HepG2 (cell line): ENCODE measurements around the gene NEURL1B. TPM values are rescaled to one million over a fixed set of nuclear protein-coding genes. Genes with fewer than 3 reads are reported as not detected.

ENCODE experiments used
- ATAC-seq: fragments of 200-7000 bp; cut with Tn5 transposase; 3 replicates; pipeline ENCODE4 v1.9.1; 2020; ENCODE audit warnings: mild to moderate bottlenecking, moderate library complexity
- BruUV-seq: library from RNA; stranded (reverse); fragments of 400-500 nt; replicated peaks from 2 replicates; lab custom pipeline; 2021; lab: Mats Ljungman, UMichigan
- CTCF ChIA-PET: fragments of 300-600 bp; formaldehyde crosslinking; extraction: SDS; loops from one replicate; lab custom pipeline; 2021; ENCODE audit warnings: low total read pairs, inconsistent platforms, low intra/inter-chr PET ratio; lab: Yijun Ruan, JAX
- POLR2A ChIA-PET: fragments of 350-600 bp; sonication (Branson Sonifier 250); formaldehyde crosslinking; loops from one replicate; lab custom pipeline; 2020; ENCODE audit warnings: antibody characterized with exemption, inconsistent platforms; lab: Yijun Ruan, JAX
- DNase-seq: peaks from one replicate; pipeline ENCODE4 v3.0.0-alpha.2; 2015; ENCODE audit warnings: low spot score
- FAIRE-seq: peaks from 3 replicates; lab custom pipeline; 2011; peaks lifted over from hg19 to GRCh38; lab: Jason Lieb, UNC
- H2AFZ ChIP-seq: one replicate; pipeline ENCODE4 v1.6.1; 2011; ENCODE audit warnings: low read length, inconsistent platforms
- H3K27ac ChIP-seq: fragments of 300-600 bp; 3 replicates; pipeline ENCODE4 v1.8.0; 2011; ENCODE audit warnings: mixed run types, mild to moderate bottlenecking, mixed read lengths, low read length, inconsistent platforms; ENCODE audit not compliant: insufficient read depth; ENCODE audit errors: extremely low read length
- H3K27me3 ChIP-seq, 2 experiments: fragments of 200-600 bp in 1 of 2; 2 replicates in 1 of 2; 3 replicates in 1 of 2; pipeline versions ENCODE4 v1.6.0 to v1.8.0; 2011; ENCODE audit warnings: low read length in 2 of 2, mild to moderate bottlenecking in 2 of 2, moderate library complexity in 2 of 2, inconsistent platforms in 1 of 2; ENCODE audit not compliant: insufficient read depth in 2 of 2, control insufficient read depth in 1 of 2
- H3K36me3 ChIP-seq, 2 experiments: fragments of 200-600 bp in 1 of 2; replicated peaks in 1 of 2; 2 replicates in 1 of 2; 3 replicates in 1 of 2; pipeline versions ENCODE4 v1.5.1 to v1.8.0; 2011; ENCODE audit warnings: low read length in 2 of 2, inconsistent platforms in 1 of 2; ENCODE audit not compliant: insufficient read depth in 2 of 2, control insufficient read depth in 1 of 2
- H3K4me1 ChIP-seq: 2 replicates; pipeline ENCODE4 v1.5.1; 2012; ENCODE audit warnings: low read length, inconsistent platforms; ENCODE audit not compliant: insufficient read depth
- H3K4me2 ChIP-seq: 2 replicates; pipeline ENCODE4 v1.6.0; 2011; ENCODE audit warnings: low read depth, low read length, inconsistent platforms
- H3K4me3 ChIP-seq, 3 experiments: fragments of 200-600 bp in 1 of 3; sonication (generic), shearing (Covaris generic) in 1 of 3; replicated peaks in 1 of 3; 2 replicates each; pipeline ENCODE4 v1.5.1; 2011 to 2016; ENCODE audit warnings: low read length in 3 of 3, inconsistent platforms in 2 of 3, low read depth in 2 of 3, mild to moderate bottlenecking in 2 of 3, control low read depth in 1 of 3, mixed read lengths in 1 of 3; ENCODE audit not compliant: insufficient read depth in 1 of 3
- H3K79me2 ChIP-seq: one replicate; pipeline ENCODE4 v1.6.1; 2011; ENCODE audit warnings: low read length, inconsistent platforms; ENCODE audit not compliant: insufficient read depth
- H3K9ac ChIP-seq: 2 replicates; pipeline ENCODE4 v1.6.0; 2011; ENCODE audit warnings: mild to moderate bottlenecking, low read depth, low read length, inconsistent platforms; ENCODE audit not compliant: insufficient read depth
- H3K9me3 ChIP-seq: 2 replicates; pipeline ENCODE4 v1.5.1; 2012; ENCODE audit warnings: mild to moderate bottlenecking, low read length
- H4K20me1 ChIP-seq: 2 replicates; pipeline ENCODE4 v1.6.0; 2011; ENCODE audit warnings: inconsistent platforms, mild to moderate bottlenecking, low read length, moderate library complexity; ENCODE audit not compliant: insufficient read depth
- ATRX ChIP-seq: sonication (generic); formaldehyde crosslinking; IDR thresholded peaks from 2 replicates; pipeline ENCODE4 v1.4.0; 2020; ENCODE audit warnings: missing genetic modification reagents, borderline replicate concordance
- CHD2 ChIP-seq: IDR thresholded peaks from 2 replicates; pipeline ENCODE4 v1.6.1; 2011; ENCODE audit warnings: low read depth, low read length, improper control_type of control experiment
- FLYWCH1 ChIP-seq: sonication (generic); formaldehyde crosslinking; IDR thresholded peaks from 2 replicates; pipeline ENCODE4 v1.8.1; 2023; ENCODE audit warnings: mild to moderate bottlenecking, missing genetic modification reagents
- MEIS1 ChIP-seq: sonication (generic); formaldehyde crosslinking; IDR thresholded peaks from 2 replicates; pipeline ENCODE4 v1.9.0; 2021; ENCODE audit warnings: mild to moderate bottlenecking, missing genetic modification reagents, moderate library complexity, borderline replicate concordance
- SIX4 ChIP-seq: sonication (generic); formaldehyde crosslinking; IDR thresholded peaks from 2 replicates; pipeline ENCODE4 v1.4.0; 2020; ENCODE audit warnings: missing genetic modification reagents
- SOX5 ChIP-seq: IDR thresholded peaks from 2 replicates; pipeline ENCODE4 v1.6.1; 2016; ENCODE audit warnings: borderline replicate concordance
- ZHX1 ChIP-seq: sonication (generic); formaldehyde crosslinking; IDR thresholded peaks from 2 replicates; pipeline ENCODE4 v1.8.1; 2022; ENCODE audit warnings: low read depth, mild to moderate bottlenecking, missing genetic modification reagents
- ZNF552 ChIP-seq: sonication (generic); formaldehyde crosslinking; IDR thresholded peaks from 2 replicates; pipeline ENCODE4 v1.9.0; 2022; ENCODE audit warnings: missing genetic modification reagents, mild to moderate bottlenecking, borderline replicate concordance
- ZNF589 ChIP-seq: sonication (generic); formaldehyde crosslinking; conservative IDR thresholded peaks from 2 replicates; pipeline ENCODE4 v1.8.0; 2022; ENCODE audit warnings: mild to moderate bottlenecking, moderate library complexity, missing genetic modification reagents
- ZNF687 ChIP-seq: sonication (generic); formaldehyde crosslinking; IDR thresholded peaks from 2 replicates; pipeline ENCODE4 v1.5.1; 2020; ENCODE audit warnings: mild to moderate bottlenecking, missing genetic modification reagents, moderate library complexity
- ZNF766 ChIP-seq: sonication (generic); formaldehyde crosslinking; IDR thresholded peaks from 2 replicates; pipeline ENCODE4 v1.5.0; 2020; ENCODE audit warnings: missing genetic modification reagents, borderline replicate concordance
- WGBS: methylation state at CpG from one replicate; pipeline ENCODE4 v1.1.6; 2017; ENCODE audit warnings: low lambda C conversion rate; 5-methylcytosine and 5-hydroxymethylcytosine counted together
- in situ Hi-C: cut with HindIII; loops from 2 replicates; pipeline ENCODE4 v1.10.0; 2017; ENCODE audit warnings: low pct_unique_long_range_greater_than_20kb; ENCODE audit not compliant: extremely low pct_ligation_motif_present
- intact Hi-C: fragments of 100-400 bp; cut with micrococcal nuclease; formaldehyde crosslinking; loops from one replicate; pipeline ENCODE4 v1.10.0; 2022; ENCODE audit not compliant: unreplicated experiment
- polyA plus RNA-seq, 8 experiments: library from polyadenylated mRNA; depleted of rRNA in 3 of 8; stranded (reverse) in 7 of 8; unstranded in 1 of 8; fragments of >200 nt; fragmentation: Illumina TruSeq in 4 of 8; extraction: Trizol in 4 of 8; gene quantifications; 2 replicates each; pipeline versions ENCODE4 v1.2.1 to v1.2.3, GENCODE V29; 2011 to 2016; ENCODE audit warnings: low read depth in 4 of 8, missing spikeins in 1 of 8, mixed read lengths in 1 of 8; ENCODE audit not compliant: insufficient read depth in 1 of 8
- total RNA-seq, 5 experiments: library from RNA; depleted of rRNA; stranded (reverse); fragments of >200 nt; fragmentation: Illumina TruSeq; extraction: Trizol; gene quantifications; 2 replicates each; pipeline ENCODE4 v1.2.3, GENCODE V29; 2016; ENCODE audit warnings: low read depth in 1 of 5
- TF ChIP-seq, protein P1 (sequence below): sonication (generic); formaldehyde crosslinking; IDR thresholded peaks from 2 replicates; pipeline ENCODE4 v1.5.0; 2020; ENCODE audit warnings: missing genetic modification reagents, mild to moderate bottlenecking, borderline replicate concordance
- TF ChIP-seq, protein P2 (sequence below): sonication (generic); formaldehyde crosslinking; IDR thresholded peaks from 2 replicates; pipeline ENCODE4 v1.4.0; 2020; ENCODE audit warnings: mild to moderate bottlenecking, missing genetic modification reagents
- TF ChIP-seq, protein P3 (sequence below): IDR thresholded peaks from 2 replicates; pipeline ENCODE4 v1.6.1; 2018; ENCODE audit warnings: missing genetic modification reagents, mild to moderate bottlenecking, missing compliant biosample characterization
- TF ChIP-seq, protein P4 (sequence below): sonication (generic); formaldehyde crosslinking; IDR thresholded peaks from 2 replicates; pipeline ENCODE4 v1.4.0; 2020; ENCODE audit warnings: mild to moderate bottlenecking, missing genetic modification reagents

The NEURL1B gene
- total and polyA plus RNA-seq, 2 of the 13 experiments (the other 11 are each of a cell fraction or from before 2014, with no cell fraction given): 0.09 to 0.13 TPM

- Histone ChIP-seq H2AFZ (no peak overlapping the region), H3K4me1 (no peaks in the 10 kb centered on the region), H3K9me3 (no peaks in the 10 kb centered on the region), H3K27me3 (peaks cover 2 to 19% of the 10 kb centered on the region in 2 experiments; a peak in 3 of 5 replicates), H3K36me3 (no peaks in the 10 kb centered on the region), H3K9ac (no peak overlapping the region), H3K27ac (no peak overlapping the region), H4K20me1 (no peaks in the 10 kb centered on the region), H3K79me2 (no peaks in the 10 kb centered on the region), H3K4me2 (no peak overlapping the region), H3K4me3 (no peak overlapping the region)
- in situ Hi-C loops (no loop called here), intact Hi-C loops (no loop called here)
- DNase-seq (no peak), FAIRE-seq (no peak), ATAC-seq (no peak)
- POLR2A ChIA-PET: no interaction called here
- CTCF ChIA-PET: no interaction called here
- WGBS: 0% methylated on average over 3 of the region's 5 CpGs
- no TSS peak for BruUV-seq
- TF ChIP-seq MEIS1 (CRISPR knock-in tag) (no peak), FLYWCH1 (CRISPR knock-in tag) (no peak), CHD2 (no peak), SOX5 (CRISPR knock-in tag) (no peak), ZNF687 (no peak), ZNF766 (CRISPR knock-in tag) (no peak), ATRX (CRISPR knock-in tag) (no peak), ZNF589 (CRISPR knock-in tag) (no peak), ZHX1 (CRISPR knock-in tag) (no peak), ZNF552 (CRISPR knock-in tag) (no peak), SIX4 (CRISPR knock-in tag) (no peak)
- TF ChIP-seq, protein P1, sequence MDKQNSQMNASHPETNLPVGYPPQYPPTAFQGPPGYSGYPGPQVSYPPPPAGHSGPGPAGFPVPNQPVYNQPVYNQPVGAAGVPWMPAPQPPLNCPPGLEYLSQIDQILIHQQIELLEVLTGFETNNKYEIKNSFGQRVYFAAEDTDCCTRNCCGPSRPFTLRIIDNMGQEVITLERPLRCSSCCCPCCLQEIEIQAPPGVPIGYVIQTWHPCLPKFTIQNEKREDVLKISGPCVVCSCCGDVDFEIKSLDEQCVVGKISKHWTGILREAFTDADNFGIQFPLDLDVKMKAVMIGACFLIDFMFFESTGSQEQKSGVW (CRISPR knock-in tag): no peak
- TF ChIP-seq, protein P2, sequence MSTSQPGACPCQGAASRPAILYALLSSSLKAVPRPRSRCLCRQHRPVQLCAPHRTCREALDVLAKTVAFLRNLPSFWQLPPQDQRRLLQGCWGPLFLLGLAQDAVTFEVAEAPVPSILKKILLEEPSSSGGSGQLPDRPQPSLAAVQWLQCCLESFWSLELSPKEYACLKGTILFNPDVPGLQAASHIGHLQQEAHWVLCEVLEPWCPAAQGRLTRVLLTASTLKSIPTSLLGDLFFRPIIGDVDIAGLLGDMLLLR (CRISPR knock-in tag): no peak
- TF ChIP-seq, protein P3, sequence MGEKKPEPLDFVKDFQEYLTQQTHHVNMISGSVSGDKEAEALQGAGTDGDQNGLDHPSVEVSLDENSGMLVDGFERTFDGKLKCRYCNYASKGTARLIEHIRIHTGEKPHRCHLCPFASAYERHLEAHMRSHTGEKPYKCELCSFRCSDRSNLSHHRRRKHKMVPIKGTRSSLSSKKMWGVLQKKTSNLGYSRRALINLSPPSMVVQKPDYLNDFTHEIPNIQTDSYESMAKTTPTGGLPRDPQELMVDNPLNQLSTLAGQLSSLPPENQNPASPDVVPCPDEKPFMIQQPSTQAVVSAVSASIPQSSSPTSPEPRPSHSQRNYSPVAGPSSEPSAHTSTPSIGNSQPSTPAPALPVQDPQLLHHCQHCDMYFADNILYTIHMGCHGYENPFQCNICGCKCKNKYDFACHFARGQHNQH (CRISPR knock-in tag): no peak
- TF ChIP-seq, protein P4, sequence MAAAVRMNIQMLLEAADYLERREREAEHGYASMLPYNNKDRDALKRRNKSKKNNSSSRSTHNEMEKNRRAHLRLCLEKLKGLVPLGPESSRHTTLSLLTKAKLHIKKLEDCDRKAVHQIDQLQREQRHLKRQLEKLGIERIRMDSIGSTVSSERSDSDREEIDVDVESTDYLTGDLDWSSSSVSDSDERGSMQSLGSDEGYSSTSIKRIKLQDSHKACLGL (CRISPR knock-in tag): no peak
Observed at GRCh38 chr5:172630082-172630481, 11.0 kb upstream of the NEURL1B start.
